ENCODE data around the gene DCAF12. TPM values are rescaled to one million over a fixed set of nuclear protein-coding genes. Genes with fewer than 3 reads are reported as not detected.

DCAF12 gene
- total RNA-seq, 6 donors from 2014 or later = 17.8 to 41.0 (median 34.0) TPM

- H3K27ac ChIP-seq = no peak overlapping the region
- no peak overlapping the region for H3K4me3 ChIP-seq
- H3K36me3 ChIP-seq = no peaks in the 10 kb centered on the region
- no peak for ATAC-seq (ENCODE audit: low FRiP score in 2 of 2)
- 69 to 70% methylated on average over 1 of the region's 1 CpG for WGBS, 2 donors
- no peak for DNase-seq
- no peaks in the 10 kb centered on the region for H3K27me3 ChIP-seq
- H3K4me1 ChIP-seq = peaks cover 0 to 2% (median 0%) of the 10 kb centered on the region in 4 donors
- no peak for TF ChIP-seq POLR2A (IDR thresholded peaks at IDR 0.05)
- no peak for TF ChIP-seq POLR2AphosphoS5 (IDR thresholded peaks at IDR 0.05)
- TF ChIP-seq EP300 (IDR thresholded peaks at IDR 0.05) = no peak
- TF ChIP-seq, protein P1, sequence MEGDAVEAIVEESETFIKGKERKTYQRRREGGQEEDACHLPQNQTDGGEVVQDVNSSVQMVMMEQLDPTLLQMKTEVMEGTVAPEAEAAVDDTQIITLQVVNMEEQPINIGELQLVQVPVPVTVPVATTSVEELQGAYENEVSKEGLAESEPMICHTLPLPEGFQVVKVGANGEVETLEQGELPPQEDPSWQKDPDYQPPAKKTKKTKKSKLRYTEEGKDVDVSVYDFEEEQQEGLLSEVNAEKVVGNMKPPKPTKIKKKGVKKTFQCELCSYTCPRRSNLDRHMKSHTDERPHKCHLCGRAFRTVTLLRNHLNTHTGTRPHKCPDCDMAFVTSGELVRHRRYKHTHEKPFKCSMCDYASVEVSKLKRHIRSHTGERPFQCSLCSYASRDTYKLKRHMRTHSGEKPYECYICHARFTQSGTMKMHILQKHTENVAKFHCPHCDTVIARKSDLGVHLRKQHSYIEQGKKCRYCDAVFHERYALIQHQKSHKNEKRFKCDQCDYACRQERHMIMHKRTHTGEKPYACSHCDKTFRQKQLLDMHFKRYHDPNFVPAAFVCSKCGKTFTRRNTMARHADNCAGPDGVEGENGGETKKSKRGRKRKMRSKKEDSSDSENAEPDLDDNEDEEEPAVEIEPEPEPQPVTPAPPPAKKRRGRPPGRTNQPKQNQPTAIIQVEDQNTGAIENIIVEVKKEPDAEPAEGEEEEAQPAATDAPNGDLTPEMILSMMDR (IDR thresholded peaks at IDR 0.05) = no peak
- H3K9me3 ChIP-seq = no peaks in the 10 kb centered on the region
These were observed 27.6 kb upstream of the DCAF12 start for GRCh38 chr9:34154057-34154456.

DNA sequence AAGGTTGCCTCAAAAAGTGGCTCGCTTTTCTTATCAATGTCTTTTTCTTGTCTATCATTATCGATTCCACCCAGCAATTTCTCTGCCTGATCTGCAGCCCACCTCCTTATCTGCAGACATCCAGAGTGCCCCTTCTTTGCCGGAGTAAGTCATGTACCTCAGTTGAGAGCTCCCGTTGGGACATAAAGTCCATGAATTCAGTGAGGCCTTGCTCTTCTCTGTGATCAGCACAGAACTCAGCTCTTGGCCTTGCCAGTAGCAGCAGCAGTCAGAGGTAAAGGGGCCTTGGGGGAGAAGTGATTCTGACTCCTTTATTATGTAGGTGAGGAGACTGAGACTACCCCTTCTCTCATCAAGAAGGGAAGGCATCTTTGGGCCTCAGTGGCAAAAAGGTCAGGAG is 24.9 kb upstream of the DCAF12 start:
- 88 to 89% methylated on average over 4 of the region's 4 CpGs for WGBS, 2 donors
- H3K4me3 ChIP-seq = no peak overlapping the region
- ATAC-seq (ENCODE audit: low FRiP score in 2 of 2) = no peak
- no peak for DNase-seq
- no peaks in the 10 kb centered on the region for H3K4me1 ChIP-seq
- no peaks in the 10 kb centered on the region for H3K9me3 ChIP-seq
- no peaks in the 10 kb centered on the region for H3K36me3 ChIP-seq
- no peak overlapping the region for H3K27ac ChIP-seq
- TF ChIP-seq EP300 (IDR thresholded peaks at IDR 0.05) = no peak
- TF ChIP-seq POLR2AphosphoS5 (IDR thresholded peaks at IDR 0.05) = no peak
- TF ChIP-seq, protein P1 (IDR thresholded peaks at IDR 0.05) = no peak
- no peak for TF ChIP-seq POLR2A (IDR thresholded peaks at IDR 0.05)
- no peaks in the 10 kb centered on the region for H3K27me3 ChIP-seq

- 65 to 70% methylated on average over 3 of the region's 3 CpGs for WGBS, 2 donors
- Histone ChIP-seq H3K27ac (no peak overlapping the region), H3K9me3 (no peaks in the 10 kb centered on the region), H3K36me3 (no peaks in the 10 kb centered on the region), H3K27me3 (no peaks in the 10 kb centered on the region), H3K4me3 (no peak overlapping the region), H3K4me1 (no peaks in the 10 kb centered on the region)
- TF ChIP-seq EP300 (IDR thresholded peaks at IDR 0.05) = no peak
- no peak for TF ChIP-seq POLR2A (IDR thresholded peaks at IDR 0.05)
- TF ChIP-seq POLR2AphosphoS5 (IDR thresholded peaks at IDR 0.05) = no peak
- TF ChIP-seq, protein P1 (IDR thresholded peaks at IDR 0.05) = no peak
- ATAC-seq (ENCODE audit: low FRiP score in 2 of 2) (no peak), DNase-seq (no peak)
These were observed 18.7 kb upstream of the DCAF12 start for GRCh38 chr9:34145165-34145564.

- Histone ChIP-seq H3K4me1 (peaks cover 0 to 6% (median 1%) of the 10 kb centered on the region in 4 donors), H3K36me3 (no peaks in the 10 kb centered on the region), H3K27me3 (no peaks in the 10 kb centered on the region), H3K27ac (no peak overlapping the region), H3K9me3 (no peaks in the 10 kb centered on the region), H3K4me3 (no peak overlapping the region)
- 49 to 63% methylated on average over 2 of the region's 2 CpGs for whole genome bisulfite sequencing, 2 donors
- ATAC-seq (ENCODE audit: low FRiP score in 2 of 2) = peak in 1 of 2 donors; percentile 28
- DNase-seq = no peak
- TF ChIP-seq, protein P1 (IDR thresholded peaks at IDR 0.05) = no peak
- TF ChIP-seq POLR2AphosphoS5 (IDR thresholded peaks at IDR 0.05) (no peak), EP300 (IDR thresholded peaks at IDR 0.05) (no peak), POLR2A (IDR thresholded peaks at IDR 0.05) (no peak)
These were observed 16.6 kb upstream of the DCAF12 start for GRCh38 chr9:34143116-34143515.

DNA sequence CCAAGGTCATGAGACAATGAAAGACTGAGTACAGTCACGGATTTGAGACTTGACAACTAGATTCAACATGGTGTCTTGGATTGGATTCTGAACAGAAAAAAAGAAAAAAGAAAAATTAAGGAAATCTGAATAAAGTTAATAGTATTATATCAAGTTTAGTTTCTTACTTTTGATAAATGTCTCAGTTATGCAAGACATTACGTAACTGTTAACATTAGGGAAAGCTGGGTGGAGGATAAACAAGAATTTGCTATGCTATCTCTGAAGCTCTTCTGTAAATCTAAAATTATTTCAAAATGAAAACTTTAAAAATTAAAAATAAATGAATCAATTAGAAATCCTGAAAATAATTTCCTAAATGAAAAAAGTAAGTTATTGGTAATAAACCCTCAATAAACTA is 14.4 kb upstream of the DCAF12 start:
- Histone ChIP-seq H3K4me3 (no peak overlapping the region), H3K4me1 (peaks cover 0 to 6% (median 1%) of the 10 kb centered on the region in 4 donors), H3K27ac (no peak overlapping the region), H3K27me3 (no peaks in the 10 kb centered on the region), H3K9me3 (no peaks in the 10 kb centered on the region), H3K36me3 (no peaks in the 10 kb centered on the region)
- 64 to 75% methylated on average over 2 of the region's 2 CpGs for WGBS, 2 donors
- TF ChIP-seq, protein P1 (IDR thresholded peaks at IDR 0.05) = no peak
- TF ChIP-seq POLR2A (IDR thresholded peaks at IDR 0.05) (no peak), POLR2AphosphoS5 (IDR thresholded peaks at IDR 0.05) (no peak), EP300 (IDR thresholded peaks at IDR 0.05) (no peak)
- ATAC-seq (ENCODE audit: low FRiP score in 2 of 2) = peak in 1 of 2 donors; percentile 58
- no peak for DNase-seq
